Keratinocyte (primary cell): ENCODE measurements around the gene KIF21A. TPM values are rescaled to one million over a fixed set of nuclear protein-coding genes. Genes with fewer than 3 reads are reported as not detected.

Experiments
- DNase-seq: peaks from one replicate; pipeline ENCODE4 v3.0.0-alpha.2; 2011; ENCODE audit warnings: low read depth, missing footprints, low spot score
- FAIRE-seq: peaks from 2 replicates; lab custom pipeline; 2011; peaks lifted over from hg19 to GRCh38; lab: Jason Lieb, UNC
- H2AFZ ChIP-seq: 2 replicates; pipeline ENCODE4 v1.6.0; 2012; ENCODE audit warnings: low read length, control low read depth, inconsistent platforms; ENCODE audit not compliant: control insufficient read depth
- H3K27ac ChIP-seq: 2 replicates; pipeline ENCODE4 v1.5.1; 2011; ENCODE audit warnings: low read length; ENCODE audit not compliant: control insufficient read depth, insufficient read depth
- H3K27me3 ChIP-seq: 3 replicates; pipeline ENCODE4 v1.6.0; 2011; ENCODE audit warnings: low read length; ENCODE audit not compliant: control insufficient read depth, insufficient read depth; ENCODE audit errors: extremely low read depth
- H3K36me3 ChIP-seq, 2 experiments: 2 replicates in 1 of 2; 3 replicates in 1 of 2; pipeline ENCODE4 v1.5.1; 2011; ENCODE audit warnings: low read length in 2 of 2, mild to moderate bottlenecking in 1 of 2; ENCODE audit not compliant: control insufficient read depth in 2 of 2, insufficient read depth in 2 of 2; ENCODE audit errors: extremely low read depth in 1 of 2
- H3K4me1 ChIP-seq: 3 replicates; pipeline ENCODE4 v1.5.1; 2011; ENCODE audit warnings: low read length; ENCODE audit not compliant: control insufficient read depth, insufficient read depth; ENCODE audit errors: extremely low read depth
- H3K4me2 ChIP-seq: 3 replicates; pipeline ENCODE4 v1.6.0; 2011; ENCODE audit warnings: low read depth, low read length; ENCODE audit not compliant: control insufficient read depth, insufficient read depth; ENCODE audit errors: extremely low read depth
- H3K4me3 ChIP-seq, 3 experiments: fragments of 200-600 bp in 1 of 3; sonication (generic) in 1 of 3; 2 replicates in 2 of 3; 3 replicates in 1 of 3; pipeline ENCODE4 v1.5.1; 2011 to 2016; ENCODE audit warnings: low read length in 3 of 3, mild to moderate bottlenecking in 3 of 3, control low read depth in 2 of 3, inconsistent platforms in 1 of 3, low read depth in 1 of 3, mixed read lengths in 1 of 3, mixed run types in 1 of 3, moderate library complexity in 1 of 3; ENCODE audit not compliant: control insufficient read depth in 2 of 3, insufficient read depth in 2 of 3; ENCODE audit errors: extremely low read depth in 1 of 3
- H3K79me2 ChIP-seq: 2 replicates; pipeline ENCODE4 v1.6.0; 2012; ENCODE audit warnings: low read length; ENCODE audit not compliant: control insufficient read depth, insufficient read depth
- H3K9ac ChIP-seq: 3 replicates; pipeline ENCODE4 v1.6.0; 2011; ENCODE audit warnings: low read length; ENCODE audit not compliant: control insufficient read depth, insufficient read depth; ENCODE audit errors: extremely low read depth
- H3K9me1 ChIP-seq: 3 replicates; pipeline ENCODE4 v1.6.0; 2011; ENCODE audit warnings: low read length; ENCODE audit not compliant: control insufficient read depth, insufficient read depth; ENCODE audit errors: extremely low read depth
- H3K9me3 ChIP-seq: 2 replicates; pipeline ENCODE4 v1.5.1; 2012; ENCODE audit warnings: low read depth, low read length; ENCODE audit not compliant: control insufficient read depth
- H4K20me1 ChIP-seq: 3 replicates; pipeline ENCODE4 v1.6.0; 2011; ENCODE audit warnings: low read length; ENCODE audit not compliant: control insufficient read depth, insufficient read depth; ENCODE audit errors: extremely low read depth
- EZH2 ChIP-seq: IDR thresholded peaks from one replicate; pipeline ENCODE4 v1.6.1; 2012; ENCODE audit warnings: inconsistent platforms, mild to moderate bottlenecking, low read length, moderate library complexity
- dilution Hi-C: fragments of 300-500 bp; cut with MboI; formaldehyde crosslinking; loops from one replicate; pipeline ENCODE4 v1.7.0; 2020; ENCODE audit warnings: low sequenced_read_pairs; ENCODE audit not compliant: extremely low pct_ligation_motif_present
- polyA plus RNA-seq, 5 experiments: library from polyadenylated mRNA; depleted of rRNA in 3 of 5; stranded (reverse) in 3 of 5; stranded (forward) in 1 of 5; unstranded in 1 of 5; fragments of >200 nt; gene quantifications; 1 replicate in 1 of 5; 2 replicates in 3 of 5; 3 replicates in 1 of 5; pipeline versions ENCODE4 v1.2.1 to v1.2.3, GENCODE V29; 2011 to 2012; ENCODE audit warnings: missing spikeins in 2 of 5, low read depth in 1 of 5, low replicate concordance in 1 of 5
- TF ChIP-seq, protein P1 (sequence below), 3 experiments: IDR thresholded peaks in 1 of 3; conservative IDR thresholded peaks in 1 of 3; optimal IDR thresholded peaks in 1 of 3; 2 replicates in 2 of 3; 3 replicates in 1 of 3; pipeline versions ENCODE3 to v1.5.1; 2011; ENCODE audit warnings: low read length in 3 of 3, mild to moderate bottlenecking in 3 of 3, moderate library complexity in 2 of 3, control low read depth in 1 of 3, inconsistent platforms in 1 of 3; ENCODE audit not compliant: insufficient read depth in 2 of 3; ENCODE audit errors: extremely low read depth in 1 of 3

KIF21A gene
- polyA plus RNA-seq, 1 donor (not counting 4 experiments of a cell fraction or from before 2014, with no cell fraction given), result 27.5 TPM

DNA sequence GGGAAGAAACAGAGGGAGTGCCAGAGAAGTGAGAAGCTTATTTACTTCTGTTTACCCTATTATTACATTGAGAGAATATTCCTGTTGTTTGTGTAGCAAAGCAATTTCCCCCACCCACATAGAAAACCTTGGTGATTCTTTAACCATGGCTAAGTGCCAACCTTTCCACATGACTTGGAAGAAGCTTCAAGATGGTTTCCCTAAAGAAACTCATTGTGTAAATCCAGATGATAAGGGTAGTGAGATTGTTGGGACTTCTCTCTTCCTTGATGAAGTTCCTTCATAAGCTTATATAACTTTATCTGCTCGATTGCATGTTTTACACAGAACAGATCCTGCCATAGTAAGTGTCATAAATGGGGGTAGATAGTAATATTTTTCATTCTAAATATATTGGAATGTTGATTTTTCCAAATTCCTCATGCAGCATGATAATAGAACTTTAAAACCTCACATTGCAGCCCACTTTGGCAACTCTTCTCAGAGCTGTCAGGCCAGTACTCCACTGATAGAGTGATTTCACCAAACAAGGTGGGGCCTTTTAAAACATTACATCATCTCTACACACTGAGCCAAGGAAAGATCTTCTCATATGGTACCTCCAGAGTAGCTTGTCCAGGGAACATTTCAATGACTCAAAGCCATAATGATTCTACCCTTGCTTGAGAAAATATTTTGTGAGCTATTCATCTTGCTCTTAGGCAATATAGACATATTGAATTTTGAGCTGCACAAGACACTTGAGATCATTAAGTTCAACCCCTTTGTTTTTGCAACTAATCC is 47.8 kb upstream of the KIF21A start:
- H3K9ac ChIP-seq, result no peak overlapping the region
- no peaks in the 10 kb centered on the region for H3K9me3 ChIP-seq
- H3K79me2 ChIP-seq, result no peaks in the 10 kb centered on the region
- no peak overlapping the region for H2AFZ ChIP-seq
- no peaks in the 10 kb centered on the region for H4K20me1 ChIP-seq
- no peak overlapping the region for H3K27ac ChIP-seq
- H3K36me3 ChIP-seq, result no peaks in the 10 kb centered on the region
- no peaks in the 10 kb centered on the region for H3K27me3 ChIP-seq
- H3K9me1 ChIP-seq, result no peaks in the 10 kb centered on the region
- TF ChIP-seq, protein P1, sequence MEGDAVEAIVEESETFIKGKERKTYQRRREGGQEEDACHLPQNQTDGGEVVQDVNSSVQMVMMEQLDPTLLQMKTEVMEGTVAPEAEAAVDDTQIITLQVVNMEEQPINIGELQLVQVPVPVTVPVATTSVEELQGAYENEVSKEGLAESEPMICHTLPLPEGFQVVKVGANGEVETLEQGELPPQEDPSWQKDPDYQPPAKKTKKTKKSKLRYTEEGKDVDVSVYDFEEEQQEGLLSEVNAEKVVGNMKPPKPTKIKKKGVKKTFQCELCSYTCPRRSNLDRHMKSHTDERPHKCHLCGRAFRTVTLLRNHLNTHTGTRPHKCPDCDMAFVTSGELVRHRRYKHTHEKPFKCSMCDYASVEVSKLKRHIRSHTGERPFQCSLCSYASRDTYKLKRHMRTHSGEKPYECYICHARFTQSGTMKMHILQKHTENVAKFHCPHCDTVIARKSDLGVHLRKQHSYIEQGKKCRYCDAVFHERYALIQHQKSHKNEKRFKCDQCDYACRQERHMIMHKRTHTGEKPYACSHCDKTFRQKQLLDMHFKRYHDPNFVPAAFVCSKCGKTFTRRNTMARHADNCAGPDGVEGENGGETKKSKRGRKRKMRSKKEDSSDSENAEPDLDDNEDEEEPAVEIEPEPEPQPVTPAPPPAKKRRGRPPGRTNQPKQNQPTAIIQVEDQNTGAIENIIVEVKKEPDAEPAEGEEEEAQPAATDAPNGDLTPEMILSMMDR (optimal IDR thresholded peaks at IDR 0.05 in 1 of 3, IDR thresholded peaks at IDR 0.05 in 1 of 3, conservative IDR thresholded peaks at IDR 0.05 in 1 of 3; ENCODE audit: extremely low read depth in 1 of 3, insufficient read depth in 2 of 3, low read length in 3 of 3), result no peak
- TF ChIP-seq EZH2, result no peak
- DNase-seq, result peak; percentile 58
- peak; percentile 81 for FAIRE-seq
- no peak overlapping the region for H3K4me2 ChIP-seq
- no peak overlapping the region for H3K4me3 ChIP-seq
- H3K4me1 ChIP-seq, result peaks cover 6% of the 10 kb centered on the region
- dilution Hi-C loops, result no loop called here

DNA sequence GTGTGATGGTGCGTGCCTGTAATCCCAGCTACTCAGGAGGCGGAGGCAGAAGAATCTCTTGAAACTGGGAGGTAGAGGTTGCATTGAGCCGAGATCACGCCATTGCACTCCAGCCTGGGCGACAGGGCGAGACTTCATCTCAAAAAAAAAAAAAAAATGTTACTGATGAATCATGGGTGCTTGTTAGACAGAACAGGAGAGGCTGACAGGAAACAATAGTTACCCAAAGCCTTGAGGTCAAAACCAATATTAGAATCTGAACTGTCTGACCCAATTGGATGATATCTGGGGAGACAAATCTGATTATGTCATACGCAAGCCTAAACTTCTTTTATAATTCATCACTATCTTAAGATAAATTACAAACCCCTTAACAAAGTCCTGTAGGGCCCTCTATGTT is 40.7 kb upstream of the KIF21A start:
- TF ChIP-seq EZH2, result no peak
- TF ChIP-seq, protein P1 (optimal IDR thresholded peaks at IDR 0.05 in 1 of 3, IDR thresholded peaks at IDR 0.05 in 1 of 3, conservative IDR thresholded peaks at IDR 0.05 in 1 of 3; ENCODE audit: extremely low read depth in 1 of 3, insufficient read depth in 2 of 3, low read length in 3 of 3), result no peak

More for the DNA sequence above, 40.7 kb upstream of the KIF21A start:
- no peak overlapping the region for H3K4me3 ChIP-seq
- no peaks in the 10 kb centered on the region for H3K27me3 ChIP-seq
- dilution Hi-C loops, result no loop called here
- FAIRE-seq (no peak), DNase-seq (no peak)
- H4K20me1 ChIP-seq, result no peaks in the 10 kb centered on the region
- no peak overlapping the region for H3K27ac ChIP-seq
- no peaks in the 10 kb centered on the region for H3K36me3 ChIP-seq
- no peak overlapping the region for H3K4me2 ChIP-seq
- H3K9me1 ChIP-seq, result no peaks in the 10 kb centered on the region
- H3K79me2 ChIP-seq, result no peaks in the 10 kb centered on the region
- no peaks in the 10 kb centered on the region for H3K9me3 ChIP-seq
- no peak overlapping the region for H2AFZ ChIP-seq
- H3K9ac ChIP-seq, result no peak overlapping the region
- H3K4me1 ChIP-seq, result no peaks in the 10 kb centered on the region
